Mesodermal cell (in vitro differentiated cells): Measurements from ENCODE around the gene KCP.

ENCODE experiments used
- H3K27ac ChIP-seq: 2 replicates; pipeline ENCODE4 v1.7.0; 2013; ENCODE audit warnings: mild to moderate bottlenecking, low read depth, low read length, moderate library complexity; ENCODE audit not compliant: severe bottlenecking
- H3K36me3 ChIP-seq: 2 replicates; pipeline ENCODE4 v1.7.1; 2013; ENCODE audit warnings: mild to moderate bottlenecking, low read length, moderate library complexity; ENCODE audit not compliant: control insufficient read depth, insufficient read depth
- H3K4me1 ChIP-seq: one replicate; pipeline ENCODE4 v1.7.1; 2013; ENCODE audit warnings: mild to moderate bottlenecking, low read length; ENCODE audit not compliant: insufficient read depth, control insufficient read depth, poor library complexity, severe bottlenecking
- H3K4me3 ChIP-seq: 2 replicates; pipeline ENCODE4 v1.7.0; 2013; ENCODE audit warnings: low read length, control low read depth, mild to moderate bottlenecking; ENCODE audit not compliant: insufficient read depth, poor library complexity, severe bottlenecking; ENCODE audit errors: extremely low read depth
- H3K9me3 ChIP-seq: 2 replicates; pipeline ENCODE4 v1.7.1; 2013; ENCODE audit warnings: mild to moderate bottlenecking, low read length, moderate library complexity; ENCODE audit not compliant: control insufficient read depth
- WGBS, 2 experiments: methylation state at CpG; one replicate each; pipeline ENCODE4 v1.1.5; 2013; ENCODE audit warnings: missing lambda C conversion rate in 2 of 2; ENCODE audit not compliant: insufficient coverage in 2 of 2; 5-methylcytosine and 5-hydroxymethylcytosine counted together

The KCP gene

GRCh38 chr7:128931190-128931798 is 20.8 kb upstream of the KCP start:
- Histone ChIP-seq H3K4me1 (no peaks in the 10 kb centered on the region), H3K27ac (no peak overlapping the region), H3K36me3 (no peaks in the 10 kb centered on the region), H3K4me3 (no peak overlapping the region), H3K9me3 (no peaks in the 10 kb centered on the region)
- WGBS, 2 experiments = 95 to 96% methylated on average over 13 to 15 of the region's 18 CpGs

- 88% methylated on average over 12 to 14 of the region's 14 CpGs for WGBS, 2 experiments
Measured at GRCh38 chr7:128928882-128929788, 18.6 kb upstream of the KCP start.

GRCh38 chr7:128928159-128928813 is 17.8 kb upstream of the KCP start:
- no peaks in the 10 kb centered on the region for H3K36me3 ChIP-seq
- H3K4me1 ChIP-seq = no peaks in the 10 kb centered on the region
- WGBS, 2 experiments = 89 to 91% methylated on average over 4 to 8 of the region's 8 CpGs
- no peak overlapping the region for H3K4me3 ChIP-seq
- H3K9me3 ChIP-seq = no peaks in the 10 kb centered on the region
- H3K27ac ChIP-seq = no peak overlapping the region

More at GRCh38 chr7:128928882-128929788, 18.6 kb upstream of the KCP start:
- H3K36me3 ChIP-seq = no peaks in the 10 kb centered on the region
- H3K27ac ChIP-seq = no peak overlapping the region
- H3K4me3 ChIP-seq = no peak overlapping the region
- H3K4me1 ChIP-seq = no peaks in the 10 kb centered on the region
- no peaks in the 10 kb centered on the region for H3K9me3 ChIP-seq

- Histone ChIP-seq H3K4me1 (peaks cover 3% of the 10 kb centered on the region), H3K36me3 (no peaks in the 10 kb centered on the region), H3K9me3 (no peaks in the 10 kb centered on the region), H3K27ac (no peak overlapping the region), H3K4me3 (no peak overlapping the region)
- WGBS, 2 experiments = 52 to 58% methylated on average over 5 to 6 of the region's 8 CpGs
Measured at GRCh38 chr7:128924707-128925588, 14.4 kb upstream of the KCP start.

GRCh38 chr7:128923411-128923800 is 12.9 kb upstream of the KCP start:
- Histone ChIP-seq H3K4me3 (no peak overlapping the region), H3K4me1 (peaks cover 3% of the 10 kb centered on the region), H3K9me3 (no peaks in the 10 kb centered on the region), H3K27ac (no peak overlapping the region), H3K36me3 (no peaks in the 10 kb centered on the region)
- 91 to 100% methylated on average over 2 to 4 of the region's 5 CpGs for WGBS, 2 experiments

GRCh38 chr7:128922496-128923410 is 12.2 kb upstream of the KCP start:
- H3K4me3 ChIP-seq = no peak overlapping the region
- no peaks in the 10 kb centered on the region for H3K36me3 ChIP-seq
- H3K27ac ChIP-seq = no peak overlapping the region
- H3K9me3 ChIP-seq = no peaks in the 10 kb centered on the region
- WGBS, 2 experiments = 87 to 98% methylated on average over 11 to 15 of the region's 16 CpGs
- H3K4me1 ChIP-seq = peaks cover 3% of the 10 kb centered on the region

GRCh38 chr7:128921866-128922440 is 11.4 kb upstream of the KCP start:
- Histone ChIP-seq H3K9me3 (no peaks in the 10 kb centered on the region), H3K4me1 (peaks cover 3% of the 10 kb centered on the region), H3K36me3 (no peaks in the 10 kb centered on the region), H3K4me3 (no peak overlapping the region), H3K27ac (no peak overlapping the region)
- 83 to 97% methylated on average over 4 to 7 of the region's 9 CpGs for WGBS, 2 experiments

GRCh38 chr7:128920913-128921582 is 10.5 kb upstream of the KCP start:
- Histone ChIP-seq H3K36me3 (no peaks in the 10 kb centered on the region), H3K4me3 (no peak overlapping the region), H3K4me1 (peaks cover 3% of the 10 kb centered on the region), H3K9me3 (no peaks in the 10 kb centered on the region), H3K27ac (no peak overlapping the region)
- WGBS, 2 experiments = 85 to 88% methylated on average over 5 to 8 of the region's 13 CpGs
